ENCODE data around the gene SNX8.

Gene SNX8

DNA sequence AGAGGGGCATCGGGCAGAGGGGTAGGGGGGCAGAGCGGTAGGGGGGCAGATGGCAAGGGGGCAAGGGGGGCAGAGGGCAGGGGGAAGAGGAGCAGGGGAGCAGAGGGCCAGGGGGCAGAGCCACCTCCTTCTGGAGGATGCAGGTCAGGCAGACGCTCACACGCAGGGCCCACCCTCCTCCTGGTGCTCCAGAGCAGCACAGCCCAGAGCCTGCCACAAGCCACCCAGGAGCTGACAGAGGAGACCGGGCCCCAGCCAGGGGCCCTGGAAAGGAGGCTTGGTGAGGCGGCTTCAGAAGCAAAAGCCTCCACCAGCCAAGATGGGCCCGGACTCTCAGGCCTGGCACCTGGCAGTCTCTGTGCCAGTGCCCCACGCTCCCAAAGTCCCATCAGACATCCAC is 94.6 kb downstream of the SNX8 start:
- DNase-seq (ENCODE audit: low spot score), result no peak

- DNase-seq (ENCODE audit: low spot score), result no peak
Measured at GRCh38 chr7:2219136-2219535, 95.1 kb downstream of the SNX8 start.

DNA sequence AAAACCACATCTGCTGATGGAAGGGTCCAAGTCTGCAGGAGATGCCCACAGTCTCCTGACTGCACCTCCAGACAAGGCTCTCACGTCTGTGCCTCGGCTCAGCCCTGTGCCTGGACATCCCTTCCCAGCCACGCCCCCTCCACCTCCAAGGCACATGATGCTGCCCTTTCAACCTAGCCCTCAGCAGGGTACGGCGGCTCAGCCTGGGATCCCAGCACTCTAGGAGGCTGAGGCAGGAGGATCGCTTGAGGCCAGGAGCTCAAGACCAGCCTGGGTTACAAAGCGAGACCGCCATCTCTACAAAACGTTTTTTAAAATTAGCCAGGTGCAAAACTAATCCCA is 95.8 kb downstream of the SNX8 start:
- DNase-seq (ENCODE audit: low spot score), result no peak

DNA sequence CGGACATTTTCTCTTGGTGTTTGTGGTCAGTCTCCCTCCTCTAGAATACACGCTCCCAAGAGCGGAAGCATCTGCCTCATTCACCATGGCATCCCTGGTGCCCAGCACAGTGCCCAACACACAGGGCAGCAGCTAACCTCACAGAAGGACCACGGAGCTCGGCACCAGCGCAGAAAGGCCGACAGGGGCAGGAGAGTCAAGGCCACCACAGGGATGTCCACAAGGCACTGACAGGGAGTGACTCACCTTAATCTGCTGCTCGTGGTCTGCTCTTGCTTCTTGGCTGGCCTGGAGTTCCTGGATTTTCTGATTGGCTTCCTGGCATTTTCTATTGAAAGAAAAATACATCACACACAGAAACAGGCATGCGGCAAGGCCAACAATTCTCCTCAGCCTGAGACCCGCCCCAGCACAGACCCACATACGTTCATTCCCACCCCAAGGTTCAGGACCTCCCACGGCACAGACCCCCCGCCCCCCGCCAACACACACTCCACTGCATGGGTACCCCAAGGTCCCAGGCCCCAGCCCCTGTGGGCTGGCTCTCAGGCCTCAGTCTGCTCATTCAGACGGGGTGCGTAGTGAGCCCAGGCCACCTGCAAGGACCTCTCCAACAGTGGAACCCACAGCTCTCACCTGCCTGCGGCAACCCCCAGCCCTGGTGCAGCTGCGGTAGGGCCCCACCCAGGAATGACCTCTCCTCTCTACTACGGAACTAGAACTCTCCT is 96.4 kb downstream of the SNX8 start:
- DNase-seq (ENCODE audit: low spot score), result no peak

GRCh38 chr7:2217206-2217605 is 97.0 kb downstream of the SNX8 start:
- no peak for DNase-seq (ENCODE audit: low spot score)

GRCh38 chr7:2215851-2216250 is 98.4 kb downstream of the SNX8 start:
- no peak for DNase-seq (ENCODE audit: low spot score)

GRCh38 chr7:2214636-2215035 is 99.6 kb downstream of the SNX8 start:
- no peak for DNase-seq (ENCODE audit: low spot score)

DNA sequence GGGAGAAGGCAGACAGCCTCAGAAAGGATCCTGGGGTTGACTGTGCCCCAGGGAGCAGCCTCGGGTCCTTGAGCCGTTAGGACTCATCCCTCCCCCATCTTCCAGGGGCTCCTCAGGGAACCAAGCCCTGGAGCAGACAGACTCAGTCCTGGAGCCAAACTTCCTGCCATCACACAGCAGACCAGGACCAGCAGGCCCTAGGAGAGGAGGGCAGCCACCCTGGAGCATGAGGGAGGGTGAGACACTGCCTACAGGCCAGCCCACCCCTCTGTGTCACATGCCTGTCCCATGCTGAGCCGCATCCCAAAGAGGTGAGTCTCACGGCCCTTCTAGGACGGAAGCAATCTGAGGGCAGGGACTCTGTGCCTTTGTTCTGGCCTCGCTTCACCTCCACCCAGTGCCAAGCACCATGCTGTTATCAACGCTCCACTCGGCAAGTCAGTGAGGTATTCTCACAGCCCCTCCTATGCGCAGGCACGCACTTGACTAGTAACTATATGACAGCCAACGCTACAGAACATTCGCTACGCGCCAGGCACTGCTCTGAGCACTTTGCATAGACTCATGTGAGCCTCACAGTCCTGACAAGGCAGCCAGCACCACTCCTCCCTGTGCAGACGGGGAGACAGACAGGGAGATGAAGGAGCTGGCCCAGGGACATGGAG is 100.6 kb downstream of the SNX8 start:
- DNase-seq (ENCODE audit: low spot score), result no peak

DNA sequence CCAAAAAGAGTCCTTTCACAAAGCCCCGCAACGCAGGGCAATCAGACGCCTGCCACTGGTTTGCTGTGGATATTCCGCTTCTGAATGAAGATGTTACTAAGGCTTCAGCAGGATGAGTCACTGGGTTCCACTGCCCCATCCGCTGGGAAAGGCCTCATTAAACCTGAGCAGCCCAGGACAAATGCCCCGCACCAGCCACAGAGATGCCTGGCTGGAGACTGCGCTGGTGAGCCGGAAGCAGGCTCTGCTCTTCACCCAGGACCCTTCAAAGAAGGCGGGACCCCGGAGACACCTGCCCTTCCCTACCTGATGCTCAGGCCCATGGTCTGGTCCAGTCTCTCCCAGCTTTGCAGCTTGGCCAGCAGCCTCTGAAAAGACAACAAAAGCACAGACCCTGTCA is 101.3 kb downstream of the SNX8 start:
- DNase-seq (ENCODE audit: low spot score), result no peak

GRCh38 chr7:2211926-2212325 is 102.3 kb downstream of the SNX8 start:
- no peak for DNase-seq (ENCODE audit: low spot score)

- DNase-seq (ENCODE audit: low spot score), result no peak
Measured at GRCh38 chr7:2211259-2211880, 102.9 kb downstream of the SNX8 start.

GRCh38 chr7:2210551-2211258 is 103.5 kb downstream of the SNX8 start:
- no peak for DNase-seq (ENCODE audit: low spot score)

DNA sequence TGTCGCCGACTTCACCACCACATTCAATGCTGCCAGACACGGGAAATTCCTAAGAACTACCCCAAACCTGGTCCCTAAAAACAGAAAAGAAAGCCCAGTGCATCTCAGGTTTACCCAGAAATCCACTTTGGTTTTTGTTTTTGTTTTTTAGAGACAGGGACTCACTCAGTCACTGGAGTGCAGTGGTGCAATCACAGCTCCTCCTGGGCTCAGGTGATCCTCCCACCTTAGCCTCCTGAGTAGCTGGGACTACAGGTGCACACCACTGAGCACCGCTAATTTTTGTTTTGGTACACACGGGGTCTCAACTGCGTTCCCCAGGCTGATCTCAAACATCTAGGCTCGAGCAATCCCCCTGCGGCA is 104.3 kb downstream of the SNX8 start:
- DNase-seq (ENCODE audit: low spot score), result no peak

DNA sequence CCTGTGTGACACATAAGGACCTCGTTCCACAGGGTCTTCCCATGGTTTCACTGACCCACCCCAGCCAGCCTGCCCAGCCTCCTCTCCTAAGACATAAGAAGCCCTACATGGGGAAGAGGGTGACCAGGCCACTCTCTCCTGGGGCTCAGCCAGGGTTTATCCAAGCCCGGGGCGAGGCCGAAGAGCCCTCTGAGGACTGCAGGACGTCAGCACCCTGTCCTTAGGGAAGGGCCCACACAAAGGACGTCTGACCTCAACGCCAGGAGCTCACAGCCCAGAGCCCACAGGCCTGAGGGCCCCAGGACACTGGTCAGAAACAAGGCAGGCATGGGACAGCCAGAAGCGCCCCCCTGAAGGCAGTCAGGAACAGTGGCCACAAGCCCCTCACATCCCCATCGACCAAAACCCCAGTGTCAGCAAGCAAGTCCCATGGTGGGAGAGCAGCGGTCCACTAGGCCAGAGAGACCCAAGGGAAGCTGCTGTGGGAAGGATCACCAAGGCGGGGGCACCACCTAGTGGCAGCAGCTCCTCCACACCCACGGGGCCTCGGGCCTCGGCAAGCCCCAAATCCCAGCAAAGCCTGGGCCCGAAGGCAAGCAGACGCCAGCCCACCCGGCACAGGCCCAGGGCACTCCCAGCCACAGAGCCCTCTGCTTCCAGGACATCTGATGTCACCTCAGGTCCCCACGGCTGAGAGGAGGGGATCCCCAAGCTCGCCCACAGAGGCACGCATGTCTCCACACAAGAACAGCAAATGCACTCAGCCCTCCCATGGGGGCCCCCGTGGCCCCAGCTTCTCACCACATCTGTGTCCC is 104.9 kb downstream of the SNX8 start:
- peak; percentile 31 for DNase-seq (ENCODE audit: low spot score)

DNA sequence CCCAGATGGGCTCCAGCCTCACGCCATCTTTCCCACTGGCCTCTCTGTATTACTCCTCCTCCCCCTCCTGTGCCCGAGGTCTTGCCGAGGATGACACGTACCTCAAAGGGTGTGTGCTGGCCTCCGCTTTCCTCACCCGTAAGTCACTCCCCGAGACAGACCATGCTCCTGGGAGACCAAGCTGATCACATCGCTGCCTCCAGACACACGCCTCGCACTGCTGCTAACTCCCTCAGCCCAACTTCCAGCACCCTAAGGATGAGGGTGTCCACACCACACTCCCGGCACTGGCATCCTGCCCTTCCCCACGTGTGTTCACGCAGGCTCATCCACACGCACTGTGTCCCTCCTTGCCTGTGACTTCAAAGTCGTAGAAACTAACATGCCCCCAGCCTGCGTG is 105.5 kb downstream of the SNX8 start:
- no peak for DNase-seq (ENCODE audit: low spot score)

- DNase-seq (ENCODE audit: low spot score), result no peak
Measured at GRCh38 chr7:2205036-2205780, 109.0 kb downstream of the SNX8 start.

- no peak for DNase-seq (ENCODE audit: low spot score)
Measured at GRCh38 chr7:2204446-2204845, 109.8 kb downstream of the SNX8 start.

DNA sequence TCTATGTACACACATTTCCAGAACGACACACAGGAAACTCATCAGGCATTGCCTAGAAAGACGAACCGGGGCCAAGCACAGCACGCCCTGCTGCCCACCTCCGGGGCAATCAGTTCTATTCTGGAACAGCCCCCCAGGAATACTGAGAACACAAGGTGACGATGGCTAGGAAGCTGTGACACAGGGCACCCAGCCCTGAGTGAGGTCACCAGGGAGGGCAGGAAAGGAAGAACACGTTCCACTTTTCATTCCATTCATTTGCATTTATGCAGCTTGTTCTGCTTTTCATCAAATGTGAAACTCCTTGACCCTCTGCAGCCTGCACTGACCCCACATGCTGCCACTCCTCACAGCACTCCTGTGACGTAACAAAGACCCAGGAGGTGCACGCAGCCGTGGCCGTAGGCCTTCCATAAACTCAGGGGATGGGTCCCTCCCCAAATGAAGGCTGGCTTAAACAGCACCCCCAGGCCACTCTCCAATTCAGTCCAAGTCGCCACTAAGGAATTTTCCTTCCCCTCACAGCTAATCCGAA is 110.4 kb downstream of the SNX8 start:
- no peak for DNase-seq (ENCODE audit: low spot score)

DNA sequence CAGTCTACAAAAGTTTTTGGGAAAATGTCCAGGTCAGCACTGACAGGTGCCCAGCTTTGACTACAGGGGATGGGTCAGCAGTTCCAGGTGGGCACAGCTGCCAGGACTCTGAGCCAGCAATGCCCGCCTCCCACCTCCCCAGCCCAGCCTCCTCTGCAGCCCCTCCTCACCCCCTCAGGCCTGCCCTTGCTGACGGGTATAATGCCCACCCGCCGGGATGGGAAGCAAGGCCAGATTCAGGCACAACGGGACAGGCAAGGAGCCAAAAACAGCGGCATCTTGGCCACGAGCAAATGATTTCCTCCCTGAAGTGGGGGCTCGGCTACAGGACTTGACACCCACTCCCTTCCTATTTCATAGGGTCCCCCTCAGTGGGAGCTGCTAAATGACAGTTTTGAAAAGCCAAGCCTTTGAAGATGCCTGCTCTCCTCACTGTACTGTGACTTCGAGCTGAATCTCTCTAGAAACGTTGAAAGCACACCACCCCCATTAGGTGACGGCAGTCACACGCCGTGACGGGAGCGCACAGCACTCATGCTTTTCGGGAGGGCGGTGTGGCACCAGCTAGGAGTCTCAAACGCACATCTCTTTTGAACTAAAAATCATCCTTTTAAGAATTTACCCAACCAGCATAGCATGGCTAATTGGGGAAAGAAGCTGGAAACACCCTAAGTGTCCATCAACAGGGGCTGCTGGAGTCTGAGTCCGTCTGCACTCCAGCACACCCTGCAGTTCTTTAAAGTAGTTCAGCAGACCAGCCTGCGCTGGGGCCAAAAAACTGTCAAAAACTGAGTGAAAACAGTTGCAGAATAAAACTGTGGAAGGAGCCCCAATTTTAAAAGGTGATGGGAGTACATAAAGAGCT is 111.1 kb downstream of the SNX8 start:
- no peak for DNase-seq (ENCODE audit: low spot score)

GRCh38 chr7:2202361-2202761 is 111.9 kb downstream of the SNX8 start:
- no peak for DNase-seq (ENCODE audit: low spot score)
